ENCODE measurements around the gene GABPB1.
"Not testable (repeated sequence)": the region's sequence is repeated elsewhere in the genome, so short reads cannot be mapped to it uniquely, and the experiment has no call there.

GABPB1 gene

DNA sequence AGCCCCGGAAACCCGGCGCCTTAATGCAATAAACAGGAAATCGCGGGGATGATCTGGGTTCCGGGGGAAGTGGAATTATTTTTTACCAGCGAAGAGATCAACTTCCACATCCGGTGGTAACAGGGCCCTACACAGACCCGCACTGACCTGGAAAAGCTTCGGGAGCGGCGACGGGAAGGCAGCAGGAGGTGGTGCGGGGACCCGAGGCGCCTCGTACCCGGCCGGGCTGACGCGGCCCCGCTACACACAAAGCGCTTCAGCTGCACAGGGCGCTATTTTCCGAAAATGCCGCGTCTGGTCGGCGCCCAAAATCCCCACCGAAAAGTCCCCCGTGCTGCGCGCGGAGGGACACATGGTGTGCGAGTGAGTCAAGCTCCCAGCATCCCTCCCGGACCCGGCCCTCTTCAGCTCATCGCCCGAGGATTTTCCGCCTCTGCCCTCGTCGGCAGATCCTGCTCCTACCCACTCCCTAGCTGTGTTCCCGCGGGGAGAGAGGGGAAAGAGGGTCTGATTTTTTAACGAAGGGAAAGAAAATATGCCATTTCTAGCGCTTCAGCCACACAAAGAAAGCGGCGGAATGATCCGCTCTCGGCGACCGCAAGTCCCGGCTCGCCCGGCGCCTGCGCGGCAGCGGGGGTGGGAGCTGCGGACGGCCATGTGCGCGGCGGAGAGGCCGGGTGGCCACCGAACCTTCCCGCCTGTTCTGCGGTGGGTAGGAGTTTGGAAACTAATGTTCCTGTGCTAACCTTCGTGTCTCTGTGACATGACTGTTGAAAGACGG lies at the start of gene GABPB1:
Gene GABPB1 (minus strand): TSS at position 361 of the 781 bp plus-strand sequence. CDS start 45,400 bp downstream, outside the sequence.
- TF ChIP-seq, protein P1, sequence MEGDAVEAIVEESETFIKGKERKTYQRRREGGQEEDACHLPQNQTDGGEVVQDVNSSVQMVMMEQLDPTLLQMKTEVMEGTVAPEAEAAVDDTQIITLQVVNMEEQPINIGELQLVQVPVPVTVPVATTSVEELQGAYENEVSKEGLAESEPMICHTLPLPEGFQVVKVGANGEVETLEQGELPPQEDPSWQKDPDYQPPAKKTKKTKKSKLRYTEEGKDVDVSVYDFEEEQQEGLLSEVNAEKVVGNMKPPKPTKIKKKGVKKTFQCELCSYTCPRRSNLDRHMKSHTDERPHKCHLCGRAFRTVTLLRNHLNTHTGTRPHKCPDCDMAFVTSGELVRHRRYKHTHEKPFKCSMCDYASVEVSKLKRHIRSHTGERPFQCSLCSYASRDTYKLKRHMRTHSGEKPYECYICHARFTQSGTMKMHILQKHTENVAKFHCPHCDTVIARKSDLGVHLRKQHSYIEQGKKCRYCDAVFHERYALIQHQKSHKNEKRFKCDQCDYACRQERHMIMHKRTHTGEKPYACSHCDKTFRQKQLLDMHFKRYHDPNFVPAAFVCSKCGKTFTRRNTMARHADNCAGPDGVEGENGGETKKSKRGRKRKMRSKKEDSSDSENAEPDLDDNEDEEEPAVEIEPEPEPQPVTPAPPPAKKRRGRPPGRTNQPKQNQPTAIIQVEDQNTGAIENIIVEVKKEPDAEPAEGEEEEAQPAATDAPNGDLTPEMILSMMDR (IDR thresholded peaks at IDR 0.05): no peak
- Histone ChIP-seq H3K4me1 (peaks cover 0 to 50% (median 36%) of the 10 kb centered on the region in 4 donors), H3K27me3 (no peaks in the 10 kb centered on the region), H3K4me3 (peak within 1 kb of the TSS; percentile 94 to 99), H3K9me3 (no peaks in the 10 kb centered on the region), H3K27ac (peak within 1 kb of the TSS; percentile 97 to 100), H3K36me3 (peaks cover 0 to under 1% (median 0%) of the 10 kb centered on the region in 3 donors)
- intact Hi-C loops (cut with DNase I; ENCODE audit: low total_unique reads): loop anchor here (2.0 kb wide), 1 partner anchor 70 kb away; the partner anchor contains the start of gene USP8
- DNase-seq: peak; percentile 73 to 91

DNA sequence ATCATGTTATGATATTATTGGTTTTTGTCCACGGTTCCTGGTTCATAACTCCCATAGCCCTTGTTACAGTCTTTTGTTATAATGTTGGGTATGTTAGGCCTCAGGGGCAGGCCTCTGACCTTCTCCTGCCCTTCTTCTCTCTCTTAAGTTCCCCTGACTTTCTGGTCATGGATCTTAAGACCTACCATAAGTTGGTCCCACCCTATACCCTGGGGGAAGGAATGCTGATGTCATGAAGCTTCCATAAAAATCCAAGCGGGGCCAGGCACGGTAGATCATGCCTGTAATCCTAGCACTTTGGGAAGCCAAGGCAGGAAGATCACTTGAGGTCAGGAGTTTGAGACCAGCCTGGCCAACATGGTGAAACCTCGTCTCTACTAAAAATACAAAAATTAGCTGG lies 36.6 kb upstream of the GABPB1 start:
- H3K9me3 ChIP-seq; DNase-seq; intact Hi-C loops (cut with DNase I; ENCODE audit: low total_unique reads); H3K27me3 ChIP-seq; H3K4me3 ChIP-seq; H3K4me1 ChIP-seq; H3K27ac ChIP-seq; H3K36me3 ChIP-seq: not testable (repeated sequence)

DNA sequence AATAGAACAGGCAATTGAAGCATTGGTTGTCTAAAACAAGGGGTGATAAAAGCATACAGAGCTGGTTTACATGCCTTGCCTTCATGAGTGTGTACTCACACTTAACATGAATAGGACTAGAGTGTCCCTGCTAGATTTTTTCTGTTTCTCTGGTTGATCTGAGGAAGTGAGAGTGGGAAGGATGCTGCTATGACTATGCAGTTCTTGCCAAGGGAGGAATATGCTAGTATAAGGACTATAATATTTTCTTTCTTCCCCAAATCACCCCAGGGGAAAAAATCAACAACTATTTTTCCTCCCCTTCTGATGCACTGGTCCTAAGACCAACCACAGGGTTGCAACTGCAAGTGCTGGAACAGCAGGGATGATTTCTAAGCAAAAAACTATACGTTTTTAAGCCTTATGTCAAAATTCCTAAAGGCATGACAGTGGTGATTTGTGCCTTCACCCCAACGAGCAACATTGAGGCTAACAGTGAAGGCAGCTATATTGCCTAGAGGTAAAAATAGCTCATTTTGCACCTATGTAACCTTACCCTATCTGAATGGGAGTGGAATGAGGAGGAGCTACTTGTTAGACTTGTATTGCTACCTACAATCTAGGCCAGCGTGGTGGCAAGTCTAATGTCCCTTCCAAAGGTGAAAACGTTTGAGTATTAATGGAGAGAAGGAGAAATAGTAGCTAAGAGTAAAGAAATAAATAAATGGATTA lies 35.7 kb upstream of the GABPB1 start:
- no peak for DNase-seq
- Histone ChIP-seq H3K27ac (no peak overlapping the region), H3K36me3 (no peaks in the 10 kb centered on the region), H3K4me3 (no peak overlapping the region), H3K27me3 (no peaks in the 10 kb centered on the region), H3K9me3 (no peaks in the 10 kb centered on the region), H3K4me1 (no peaks in the 10 kb centered on the region)
- intact Hi-C loops (cut with DNase I; ENCODE audit: low total_unique reads): no loop called here
- TF ChIP-seq, protein P1 (IDR thresholded peaks at IDR 0.05): no peak

DNA sequence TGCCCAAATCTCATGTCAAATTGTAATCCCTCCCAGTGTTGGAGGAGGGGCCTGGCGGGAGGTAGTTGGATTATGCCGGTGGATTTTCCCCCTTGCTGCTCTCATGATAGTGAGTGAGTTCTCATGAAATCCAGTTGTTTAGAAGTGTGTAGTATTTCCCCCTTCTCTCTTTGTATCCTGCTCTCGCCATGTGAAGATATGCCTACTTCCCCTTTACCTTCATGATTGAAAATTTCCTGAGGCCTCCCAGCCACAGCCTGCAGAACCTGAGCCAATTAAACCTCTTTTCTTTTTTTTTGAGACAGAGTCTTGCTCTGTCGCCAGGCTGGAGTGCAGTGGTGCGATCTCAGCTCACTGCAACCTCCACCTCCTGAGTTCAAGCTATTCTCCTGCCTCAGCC lies 27.4 kb upstream of the GABPB1 start:
- H3K4me1 ChIP-seq; H3K27ac ChIP-seq; H3K9me3 ChIP-seq; DNase-seq; H3K4me3 ChIP-seq; H3K36me3 ChIP-seq; H3K27me3 ChIP-seq; intact Hi-C loops (cut with DNase I; ENCODE audit: low total_unique reads): not testable (repeated sequence)

DNA sequence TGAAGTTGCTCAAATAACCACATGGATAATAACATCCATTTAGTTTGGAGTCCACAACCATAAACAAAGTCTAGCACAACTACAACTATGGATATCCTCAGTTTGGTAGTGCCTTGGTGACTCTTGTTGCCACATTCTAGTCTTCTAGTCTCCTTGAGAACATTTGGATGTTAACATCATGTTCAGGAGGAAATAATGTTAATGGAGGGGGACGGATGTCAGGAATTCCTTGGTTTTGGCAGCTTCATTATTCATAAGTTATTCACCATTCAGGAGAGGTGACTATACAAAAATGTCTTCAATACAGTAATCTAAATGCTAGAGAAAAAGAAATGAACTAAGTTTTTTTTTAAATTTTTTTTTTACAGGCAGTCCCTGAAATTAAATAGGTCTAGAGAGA lies 26.4 kb upstream of the GABPB1 start:
- H3K36me3 ChIP-seq: no peaks in the 10 kb centered on the region
- no peaks in the 10 kb centered on the region for H3K9me3 ChIP-seq
- intact Hi-C loops (cut with DNase I; ENCODE audit: low total_unique reads): no loop called here
- no peak overlapping the region for H3K4me3 ChIP-seq
- no peak overlapping the region for H3K27ac ChIP-seq
- no peaks in the 10 kb centered on the region for H3K27me3 ChIP-seq
- DNase-seq: no peak
- no peaks in the 10 kb centered on the region for H3K4me1 ChIP-seq
- TF ChIP-seq, protein P1 (IDR thresholded peaks at IDR 0.05): no peak

DNA sequence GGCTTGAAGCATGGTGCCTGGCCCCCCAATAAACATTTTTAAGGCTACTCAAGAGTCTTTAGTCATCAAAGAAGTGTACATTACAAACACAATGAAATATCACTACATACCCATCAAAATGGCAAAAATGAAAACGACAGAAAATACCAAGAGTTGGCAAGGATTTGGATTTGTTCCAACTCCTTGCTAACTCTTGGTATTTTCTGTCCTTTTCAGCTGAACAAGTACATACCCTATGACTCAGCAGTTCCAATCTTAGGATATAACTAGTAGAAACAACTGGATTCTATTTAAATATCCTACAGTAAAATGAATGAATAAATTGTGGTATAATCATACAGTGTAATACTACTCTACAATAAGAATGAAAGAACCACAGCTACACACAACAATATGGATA lies 25.1 kb upstream of the GABPB1 start:
- intact Hi-C loops (cut with DNase I; ENCODE audit: low total_unique reads): no loop called here
- no peaks in the 10 kb centered on the region for H3K4me1 ChIP-seq
- no peaks in the 10 kb centered on the region for H3K9me3 ChIP-seq
- no peak overlapping the region for H3K4me3 ChIP-seq
- no peak for DNase-seq
- no peaks in the 10 kb centered on the region for H3K36me3 ChIP-seq
- no peak overlapping the region for H3K27ac ChIP-seq
- TF ChIP-seq, protein P1 (IDR thresholded peaks at IDR 0.05): no peak
- no peaks in the 10 kb centered on the region for H3K27me3 ChIP-seq

DNA sequence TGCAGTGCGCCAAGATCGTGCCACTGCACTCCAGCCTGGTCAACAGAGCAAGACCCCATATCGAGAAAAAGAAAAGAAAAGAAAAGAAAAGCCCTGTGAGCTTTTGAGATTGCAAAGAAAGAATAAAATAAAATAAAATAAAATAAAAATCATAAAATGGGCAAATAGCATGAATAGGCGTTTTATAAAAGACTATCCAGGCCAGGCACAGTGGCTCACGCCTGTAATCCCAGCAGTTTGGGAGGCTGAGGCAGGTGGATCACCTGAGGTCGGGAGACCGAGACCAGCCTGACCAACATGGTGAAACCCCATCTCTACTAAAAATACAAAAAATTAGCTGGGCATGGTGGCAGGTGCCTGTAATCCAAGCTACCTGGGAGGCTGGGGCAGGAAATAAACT lies 24.4 kb upstream of the GABPB1 start:
- H3K27me3 ChIP-seq; H3K4me1 ChIP-seq; H3K27ac ChIP-seq; H3K9me3 ChIP-seq; DNase-seq; H3K36me3 ChIP-seq; H3K4me3 ChIP-seq; intact Hi-C loops (cut with DNase I; ENCODE audit: low total_unique reads): not testable (repeated sequence)
